A673 (cell line): ENCODE measurements around the gene ZNF267. TPM values are rescaled to one million over a fixed set of nuclear protein-coding genes. Genes with fewer than 3 reads are reported as not detected.
"Not testable (repeated sequence)": the region's sequence is repeated elsewhere in the genome, so short reads cannot be mapped to it uniquely, and the experiment has no call there.

Source experiments
- BruUV-seq: library from RNA; stranded (reverse); fragments of 400-500 nt; replicated peaks from 2 replicates; lab custom pipeline; 2021; lab: Mats Ljungman, UMichigan
- CTCF ChIA-PET: fragments of 300-600 bp; sonication (Branson Sonifier 250); formaldehyde crosslinking; loops from one replicate; lab custom pipeline; 2022; ENCODE audit warnings: antibody characterized with exemption; lab: Charles Lee
- POLR2A ChIA-PET: fragments of 300-600 bp; sonication (Branson Sonifier 250); formaldehyde crosslinking; loops from one replicate; lab custom pipeline; 2022; ENCODE audit warnings: antibody characterized with exemption; ENCODE audit not compliant: low non-redundant PET; lab: Charles Lee
- DNase-seq: peaks from one replicate; pipeline ENCODE4 v3.0.0-alpha.2; 2015; ENCODE audit warnings: low spot score
- H3K27ac ChIP-seq: fragments of 200-600 bp; sonication (generic); 2 replicates; pipeline ENCODE4 v1.5.1; 2016; ENCODE audit warnings: mixed run types, low read depth, mild to moderate bottlenecking, mixed read lengths, antibody characterized with exemption, low read length; ENCODE audit not compliant: poor library complexity, severe bottlenecking
- H3K27me3 ChIP-seq: fragments of 200-600 bp; sonication (generic); replicated peaks from 2 replicates; pipeline ENCODE4 v1.6.1; 2017; ENCODE audit warnings: mixed run types, low read depth, mild to moderate bottlenecking, mixed read lengths, antibody characterized with exemption, low read length; ENCODE audit not compliant: insufficient read depth, poor library complexity
- H3K36me3 ChIP-seq: fragments of 200-600 bp; sonication (generic); 2 replicates; pipeline ENCODE4 v1.6.1; 2016; ENCODE audit warnings: mixed run types, mild to moderate bottlenecking, mixed read lengths, antibody characterized with exemption, low read length; ENCODE audit not compliant: insufficient read depth, poor library complexity, severe bottlenecking
- H3K4me1 ChIP-seq: fragments of 200-600 bp; sonication (generic); 2 replicates; pipeline ENCODE4 v1.6.1; 2017; ENCODE audit warnings: mixed run types, mild to moderate bottlenecking, mixed read lengths, antibody characterized with exemption, low read length; ENCODE audit not compliant: insufficient read depth, poor library complexity, severe bottlenecking
- H3K4me3 ChIP-seq: fragments of 200-600 bp; sonication (generic); 2 replicates; pipeline ENCODE4 v1.5.1; 2016; ENCODE audit warnings: low read depth, mixed run types, mild to moderate bottlenecking, mixed read lengths, low read length; ENCODE audit not compliant: poor library complexity, severe bottlenecking
- H3K9me3 ChIP-seq: fragments of 200-600 bp; sonication (generic); 2 replicates; pipeline ENCODE4 v1.6.1; 2016; ENCODE audit warnings: mixed run types, low read depth, mild to moderate bottlenecking, mixed read lengths, antibody characterized with exemption, low read length; ENCODE audit not compliant: poor library complexity, severe bottlenecking
- CTCF ChIP-seq: fragments of 300-800, 200-600 bp; sonication (generic); conservative IDR thresholded peaks from 2 replicates; pipeline ENCODE4 v1.5.1; 2017; ENCODE audit warnings: low read depth, mild to moderate bottlenecking, antibody characterized with exemption, low read length, moderate library complexity, mixed read lengths
- EZH2 ChIP-seq: fragments of 200-600 bp; sonication (generic); IDR thresholded peaks from 2 replicates; pipeline ENCODE4 v1.6.1; 2017; ENCODE audit warnings: borderline replicate concordance, low read depth, mild to moderate bottlenecking, mixed read lengths, antibody characterized with exemption, low read length; ENCODE audit not compliant: poor library complexity, severe bottlenecking
- intact Hi-C: fragments of 100-400 bp; cut with micrococcal nuclease; formaldehyde crosslinking; loops from one replicate; pipeline ENCODE4 v1.10.0; 2022; ENCODE audit not compliant: unreplicated experiment
- total RNA-seq: library from RNA; stranded (reverse); gene quantifications from 2 replicates; pipeline ENCODE4 v1.2.3, GENCODE V29; 2021

ZNF267 gene
- total RNA-seq, 1 experiment from 2014 or later, result 23.0 TPM

- H3K4me3 ChIP-seq, result no peak overlapping the region
- DNase-seq, result no peak
- intact Hi-C loops, result no loop called here
- peaks cover 92% of the 10 kb centered on the region for H3K9me3 ChIP-seq
- no peak overlapping the region for H3K27ac ChIP-seq
- no TSS peak for BruUV-seq
- TF ChIP-seq EZH2, result no peak
- TF ChIP-seq CTCF, result no peak
- no peaks in the 10 kb centered on the region for H3K27me3 ChIP-seq
- H3K36me3 ChIP-seq, result peaks cover 65% of the 10 kb centered on the region
- ChIA-PET POLR2A (no interaction called here), CTCF (no interaction called here)
- H3K4me1 ChIP-seq, result no peaks in the 10 kb centered on the region
Observed at GRCh38 chr16:31913668-31914067, 40.1 kb downstream of the ZNF267 start.

GRCh38 chr16:31916056-31916488 lies 42.5 kb downstream of the ZNF267 start:
- Histone ChIP-seq H3K4me3 (no peak overlapping the region), H3K27ac (no peak overlapping the region), H3K4me1 (no peaks in the 10 kb centered on the region), H3K36me3 (peaks cover 55% of the 10 kb centered on the region), H3K27me3 (no peaks in the 10 kb centered on the region), H3K9me3 (peaks cover 88% of the 10 kb centered on the region)
- ChIA-PET POLR2A (no interaction called here), CTCF (no interaction called here)
- no peak for DNase-seq
- BruUV-seq, result no TSS peak
- no peak for TF ChIP-seq EZH2
- TF ChIP-seq CTCF, result no peak
- intact Hi-C loops, result no loop called here

GRCh38 chr16:31920373-31920772 lies 46.8 kb downstream of the ZNF267 start:
- H3K4me3 ChIP-seq, result no peak overlapping the region
- CTCF ChIA-PET, result no interaction called here
- H3K36me3 ChIP-seq, result peaks cover 25% of the 10 kb centered on the region
- BruUV-seq, result no TSS peak
- no peak for DNase-seq
- H3K9me3 ChIP-seq, result peaks cover 67% of the 10 kb centered on the region
- no peaks in the 10 kb centered on the region for H3K4me1 ChIP-seq
- intact Hi-C loops, result no loop called here
- POLR2A ChIA-PET, result no interaction called here
- no peaks in the 10 kb centered on the region for H3K27me3 ChIP-seq
- TF ChIP-seq EZH2 (no peak), CTCF (no peak)
- H3K27ac ChIP-seq, result no peak overlapping the region

GRCh38 chr16:31951806-31952205 lies 78.2 kb downstream of the ZNF267 start:
- H3K9me3 ChIP-seq, CTCF ChIA-PET, H3K27me3 ChIP-seq, DNase-seq, H3K4me3 ChIP-seq, BruUV-seq, POLR2A ChIA-PET, H3K36me3 ChIP-seq, intact Hi-C loops, H3K4me1 ChIP-seq, H3K27ac ChIP-seq: not testable (repeated sequence)

- H3K27me3 ChIP-seq, H3K4me3 ChIP-seq, CTCF ChIA-PET, H3K36me3 ChIP-seq, H3K27ac ChIP-seq, intact Hi-C loops, POLR2A ChIA-PET, BruUV-seq, DNase-seq, H3K4me1 ChIP-seq, H3K9me3 ChIP-seq: not testable (repeated sequence)
Observed at GRCh38 chr16:31952206-31952605, 78.6 kb downstream of the ZNF267 start.

GRCh38 chr16:31956221-31956620 lies 82.6 kb downstream of the ZNF267 start:
- H3K27ac ChIP-seq, H3K4me1 ChIP-seq, CTCF ChIA-PET, intact Hi-C loops, BruUV-seq, H3K36me3 ChIP-seq, H3K9me3 ChIP-seq, DNase-seq, POLR2A ChIA-PET, H3K27me3 ChIP-seq, H3K4me3 ChIP-seq: not testable (repeated sequence)
